ENCODE measurements around the gene ERBIN. TPM values are rescaled to one million over a fixed set of nuclear protein-coding genes. Genes with fewer than 3 reads are reported as not detected.
"Not testable (repeated sequence)": the region's sequence is repeated elsewhere in the genome, so short reads cannot be mapped to it uniquely, and the experiment has no call there.

The ERBIN gene
- total and polyA plus RNA-seq, 2 experiments from 2014 or later = 46.4 to 112 TPM

- WGBS, 2 experiments (ENCODE audit: low coverage in 1 of 2, low lambda C conversion rate in 2 of 2, missing lambda C conversion rate in 2 of 2) = 58 to 61% methylated on average over 3 of the region's 3 CpGs
- H3K4me3 ChIP-seq = no peak overlapping the region
- peak overlapping the region; percentile 51 for H2AFZ ChIP-seq
- H3K4me2 ChIP-seq (ENCODE audit: unreplicated experiment) = no peak overlapping the region
- DNase-seq = peak; percentile 3
- no peak for TF ChIP-seq EZH2 (IDR thresholded peaks at IDR 0.05; ENCODE audit: insufficient read depth, poor library complexity, severe bottlenecking)
- TF ChIP-seq EZH2phosphoT487 (IDR thresholded peaks at IDR 0.05; ENCODE audit: insufficient read depth, low read depth) = no peak
- H3K9ac ChIP-seq = no peak overlapping the region
- H3K9me2 ChIP-seq (ENCODE audit: insufficient read depth) = no peaks in the 10 kb centered on the region; the same call in 1 of the 2 replicates
- no peaks in the 10 kb centered on the region for H3K79me2 ChIP-seq (ENCODE audit: insufficient read depth)
- in situ Hi-C loops (cut with MboI) = no loop called here
- H3K36me3 ChIP-seq (ENCODE audit: low read depth) = no peaks in the 10 kb centered on the region
- no peaks in the 10 kb centered on the region for H3K27me3 ChIP-seq (replicated peaks; ENCODE audit: insufficient read depth)
- H4K20me1 ChIP-seq (ENCODE audit: insufficient read depth) = no peaks in the 10 kb centered on the region
- H3F3A ChIP-seq (ENCODE audit: insufficient read depth) = no peaks in the 10 kb centered on the region
- no peaks in the 10 kb centered on the region for H3K9me3 ChIP-seq (ENCODE audit: low read depth)
- H3K4me1 ChIP-seq (ENCODE audit: insufficient read depth) = no peaks in the 10 kb centered on the region
- H3K27ac ChIP-seq = no peak overlapping the region
Observed at GRCh38 chr5:65913519-65913918, 12.9 kb upstream of the ERBIN start.

DNA sequence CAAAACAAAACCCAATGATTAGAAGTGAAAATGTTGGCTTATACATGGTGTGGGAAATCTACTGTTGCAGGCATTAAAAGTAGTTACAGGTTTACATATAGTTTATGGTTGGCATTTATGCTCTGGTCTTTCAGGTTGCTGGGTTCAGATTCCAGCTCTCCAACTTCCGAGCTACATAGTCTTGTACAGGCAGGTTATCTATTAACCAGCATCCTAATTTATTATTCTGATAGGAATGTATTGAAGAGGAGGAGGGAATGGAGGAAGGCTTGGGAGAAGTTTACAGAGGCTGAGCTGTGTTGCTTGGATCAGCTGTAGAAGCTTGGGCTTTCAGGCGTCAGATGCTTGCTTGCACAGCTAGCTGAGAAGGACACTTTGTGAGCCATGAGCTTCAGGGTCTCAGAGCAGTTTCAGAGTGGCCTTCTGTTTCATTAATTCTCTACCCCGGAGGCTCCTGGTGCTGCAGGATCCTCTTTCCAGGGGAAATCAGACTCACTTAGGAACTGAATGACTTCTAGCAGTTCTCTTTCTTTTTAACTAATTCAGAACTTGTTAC is 11.7 kb upstream of the ERBIN start:
- 0 out of 2 replicates have a peak overlapping the region, but pooled peaks have one; percentile 51 for H2AFZ ChIP-seq
- H3K36me3 ChIP-seq (ENCODE audit: low read depth) = no peaks in the 10 kb centered on the region
- H3K4me3 ChIP-seq = no peak overlapping the region
- no peaks in the 10 kb centered on the region for H3F3A ChIP-seq (ENCODE audit: insufficient read depth)
- WGBS, 2 experiments (ENCODE audit: low coverage in 1 of 2, low lambda C conversion rate in 2 of 2, missing lambda C conversion rate in 2 of 2) = 65 to 66% methylated on average over 3 of the region's 3 CpGs
- no peaks in the 10 kb centered on the region for H3K27me3 ChIP-seq (replicated peaks; ENCODE audit: insufficient read depth)
- DNase-seq = no peak
- no peaks in the 10 kb centered on the region for H3K9me3 ChIP-seq (ENCODE audit: low read depth)
- no peak overlapping the region for H3K4me2 ChIP-seq (ENCODE audit: unreplicated experiment)
- in situ Hi-C loops (cut with MboI) = no loop called here
- H3K79me2 ChIP-seq (ENCODE audit: insufficient read depth) = no peaks in the 10 kb centered on the region
- no peak overlapping the region for H3K27ac ChIP-seq
- TF ChIP-seq EZH2phosphoT487 (IDR thresholded peaks at IDR 0.05; ENCODE audit: insufficient read depth, low read depth) (no peak), EZH2 (IDR thresholded peaks at IDR 0.05; ENCODE audit: insufficient read depth, poor library complexity, severe bottlenecking) (no peak)
- peaks cover 4% of the 10 kb centered on the region for H3K4me1 ChIP-seq (ENCODE audit: insufficient read depth)
- no peaks in the 10 kb centered on the region; the same call in 1 of the 2 replicates for H3K9me2 ChIP-seq (ENCODE audit: insufficient read depth)
- H3K9ac ChIP-seq = no peak overlapping the region
- H4K20me1 ChIP-seq (ENCODE audit: insufficient read depth) = no peaks in the 10 kb centered on the region

DNA sequence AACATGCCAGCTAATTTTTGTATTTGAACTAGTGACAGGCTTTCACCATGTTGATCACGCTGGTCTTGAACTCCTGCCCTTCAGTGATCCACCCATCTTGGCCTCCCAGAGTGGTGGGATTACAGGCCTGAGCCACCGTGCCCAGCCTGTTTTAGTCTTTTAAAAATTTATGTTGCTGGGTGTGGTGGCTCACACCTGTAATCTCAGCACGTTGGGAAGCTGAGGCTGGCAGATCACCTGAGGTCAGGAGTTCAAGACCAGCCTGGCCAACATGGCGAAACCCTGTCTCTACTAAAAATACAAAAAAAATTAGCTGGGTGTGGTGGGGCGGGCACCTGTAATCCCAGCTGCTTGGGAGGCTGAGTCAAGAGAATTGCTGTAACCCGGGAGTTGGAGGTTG is 10.7 kb upstream of the ERBIN start:
- H3K27me3 ChIP-seq (replicated peaks; ENCODE audit: insufficient read depth); H3K9me3 ChIP-seq (ENCODE audit: low read depth); in situ Hi-C loops (cut with MboI); DNase-seq; H3K79me2 ChIP-seq (ENCODE audit: insufficient read depth); H4K20me1 ChIP-seq (ENCODE audit: insufficient read depth); H3K9ac ChIP-seq; H3K4me2 ChIP-seq (ENCODE audit: unreplicated experiment); H3K27ac ChIP-seq; H3F3A ChIP-seq (ENCODE audit: insufficient read depth); H3K4me3 ChIP-seq; H3K4me1 ChIP-seq (ENCODE audit: insufficient read depth); H2AFZ ChIP-seq; H3K36me3 ChIP-seq (ENCODE audit: low read depth); H3K9me2 ChIP-seq (ENCODE audit: insufficient read depth): not testable (repeated sequence)
- WGBS, 2 experiments (ENCODE audit: low coverage in 1 of 2, low lambda C conversion rate in 2 of 2, missing lambda C conversion rate in 2 of 2) = 86 to 94% methylated on average over 6 of the region's 6 CpGs

DNA sequence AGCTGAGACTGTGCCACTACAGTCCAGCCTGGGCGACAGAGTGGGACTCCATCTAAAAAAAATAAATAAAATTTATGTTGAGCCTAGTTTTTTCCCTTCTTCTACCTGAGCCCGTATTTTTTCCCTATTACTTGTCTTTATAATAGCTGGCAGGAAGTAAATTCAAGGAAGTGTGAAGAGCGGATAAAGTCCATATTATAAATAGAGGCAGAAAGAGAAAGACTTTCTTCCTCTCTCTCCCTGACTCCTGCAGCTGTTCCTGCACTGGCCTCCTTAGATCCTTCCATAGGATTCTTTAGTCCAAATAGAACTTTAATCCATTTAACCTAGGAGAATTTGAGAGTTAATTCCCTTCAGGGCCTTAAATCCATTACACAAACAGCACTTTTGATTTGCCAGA is 10.3 kb upstream of the ERBIN start:
- Histone ChIP-seq H2AFZ (no peak overlapping the region), H3K36me3 (ENCODE audit: low read depth) (no peaks in the 10 kb centered on the region), H3K4me3 (no peak overlapping the region), H3K79me2 (ENCODE audit: insufficient read depth) (no peaks in the 10 kb centered on the region), H3F3A (ENCODE audit: insufficient read depth) (no peaks in the 10 kb centered on the region), H3K4me2 (ENCODE audit: unreplicated experiment) (no peak overlapping the region), H3K4me1 (ENCODE audit: insufficient read depth) (peaks cover 9% of the 10 kb centered on the region), H3K27me3 (replicated peaks; ENCODE audit: insufficient read depth) (no peaks in the 10 kb centered on the region), H3K9ac (no peak overlapping the region), H3K9me2 (ENCODE audit: insufficient read depth) (no peaks in the 10 kb centered on the region; the same call in 1 of the 2 replicates), H3K27ac (no peak overlapping the region), H3K9me3 (ENCODE audit: low read depth) (no peaks in the 10 kb centered on the region), H4K20me1 (ENCODE audit: insufficient read depth) (no peaks in the 10 kb centered on the region)
- no peak for TF ChIP-seq EZH2 (IDR thresholded peaks at IDR 0.05; ENCODE audit: insufficient read depth, poor library complexity, severe bottlenecking)
- TF ChIP-seq EZH2phosphoT487 (IDR thresholded peaks at IDR 0.05; ENCODE audit: insufficient read depth, low read depth) = no peak
- in situ Hi-C loops (cut with MboI) = no loop called here
- WGBS, 2 experiments (ENCODE audit: low coverage in 1 of 2, low lambda C conversion rate in 2 of 2, missing lambda C conversion rate in 2 of 2) = 93 to 98% methylated on average over 3 of the region's 3 CpGs
- no peak for DNase-seq

DNA sequence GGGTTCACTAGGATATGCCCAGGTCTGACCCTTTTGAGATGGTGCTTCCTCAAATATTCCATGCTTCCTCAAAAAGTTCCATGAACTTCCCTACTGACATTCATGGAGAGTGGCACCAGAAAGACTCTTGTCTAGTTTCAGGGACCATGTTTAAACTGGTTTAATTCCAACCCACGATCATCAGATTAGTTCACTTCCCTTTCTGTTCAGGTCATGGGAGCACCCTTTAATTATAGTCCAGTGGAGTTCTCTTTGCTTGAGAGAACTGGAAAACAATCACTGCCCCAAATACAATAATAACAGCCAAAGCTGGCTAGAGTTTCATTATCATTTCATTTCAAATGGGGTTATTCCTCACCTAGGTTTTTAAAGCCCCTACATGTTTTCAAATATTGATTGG is 9.7 kb upstream of the ERBIN start:
- WGBS, 2 experiments (ENCODE audit: low coverage in 1 of 2, low lambda C conversion rate in 2 of 2, missing lambda C conversion rate in 2 of 2) = 87 to 100% methylated on average over 1 of the region's 1 CpG
- H3K4me3 ChIP-seq = no peak overlapping the region

More for the DNA sequence above, 9.7 kb upstream of the ERBIN start:
- H3K9me2 ChIP-seq (ENCODE audit: insufficient read depth) = no peaks in the 10 kb centered on the region; the same call in 1 of the 2 replicates
- H3K4me1 ChIP-seq (ENCODE audit: insufficient read depth) = peaks cover 9% of the 10 kb centered on the region
- no peaks in the 10 kb centered on the region for H3F3A ChIP-seq (ENCODE audit: insufficient read depth)
- no peak overlapping the region for H3K4me2 ChIP-seq (ENCODE audit: unreplicated experiment)
- TF ChIP-seq EZH2 (IDR thresholded peaks at IDR 0.05; ENCODE audit: insufficient read depth, poor library complexity, severe bottlenecking) (no peak), EZH2phosphoT487 (IDR thresholded peaks at IDR 0.05; ENCODE audit: insufficient read depth, low read depth) (no peak)
- H2AFZ ChIP-seq = no peak overlapping the region
- in situ Hi-C loops (cut with MboI) = no loop called here
- no peak overlapping the region for H3K9ac ChIP-seq
- H3K79me2 ChIP-seq (ENCODE audit: insufficient read depth) = no peaks in the 10 kb centered on the region
- H3K27me3 ChIP-seq (replicated peaks; ENCODE audit: insufficient read depth) = no peaks in the 10 kb centered on the region
- no peaks in the 10 kb centered on the region for H3K9me3 ChIP-seq (ENCODE audit: low read depth)
- no peaks in the 10 kb centered on the region for H4K20me1 ChIP-seq (ENCODE audit: insufficient read depth)
- no peak for DNase-seq
- no peaks in the 10 kb centered on the region for H3K36me3 ChIP-seq (ENCODE audit: low read depth)
- no peak overlapping the region for H3K27ac ChIP-seq

Measured in GM23248 (cell line).